Spleen (tissue), 11 donors: ENCODE measurements around the gene GPR141. TPM values are rescaled to one million over a fixed set of nuclear protein-coding genes. Genes with fewer than 3 reads are reported as not detected.
A peak's percentile ranks its signal among the peaks of the same experiment; 100 is the strongest.

Experiments used
- DNase-seq: peaks from one replicate; pipeline ENCODE4 v3.0.0-alpha.2; 2020
- H3K27ac ChIP-seq, 8 donors: fragments of 200-600 bp; sonication (generic) in 7 of 8; 1 replicate in 4 of 8; 2 replicates in 4 of 8; pipeline versions ENCODE4 v1.5.0 to v1.8.0; 2016 to 2021; ENCODE audit warnings: inconsistent platforms in 4 of 8, mild to moderate bottlenecking in 4 of 8, moderate library complexity in 1 of 8
- H3K27me3 ChIP-seq, 7 donors: fragments of 200-600 bp; sonication (generic) in 6 of 7; replicated peaks in 1 of 7; 1 replicate in 4 of 7; 2 replicates in 3 of 7; pipeline versions ENCODE4 v1.5.0 to v1.8.0; 2016 to 2021; ENCODE audit warnings: inconsistent platforms in 3 of 7, mild to moderate bottlenecking in 1 of 7
- H3K36me3 ChIP-seq, 6 donors: fragments of 200-600 bp; sonication (generic) in 5 of 6; 1 replicate in 4 of 6; 2 replicates in 2 of 6; pipeline versions ENCODE4 v1.5.0 to v1.8.0; 2016 to 2021; ENCODE audit warnings: inconsistent platforms in 2 of 6
- H3K4me1 ChIP-seq, 6 donors: fragments of 200-600 bp; sonication (generic) in 5 of 6; 1 replicate in 3 of 6; 2 replicates in 3 of 6; pipeline versions ENCODE4 v1.5.0 to v1.8.0; 2016 to 2021; ENCODE audit warnings: inconsistent platforms in 3 of 6
- H3K4me3 ChIP-seq, 8 donors: fragments of 200-600 bp; sonication (generic) in 7 of 8; 1 replicate in 4 of 8; 2 replicates in 4 of 8; pipeline versions ENCODE4 v1.5.0 to v1.8.0; 2016 to 2021; ENCODE audit warnings: inconsistent platforms in 4 of 8, mild to moderate bottlenecking in 4 of 8, moderate library complexity in 2 of 8
- H3K9me3 ChIP-seq, 8 donors: fragments of 200-600 bp; sonication (generic) in 7 of 8; 1 replicate in 4 of 8; 2 replicates in 4 of 8; pipeline versions ENCODE4 v1.5.0 to v1.8.0; 2016 to 2021; ENCODE audit warnings: inconsistent platforms in 4 of 8
- CTCF ChIP-seq, 11 experiments: fragments of 200-600 bp in 7 of 11; fragments of 450-650 bp in 4 of 11; sonication (generic) in 4 of 11; IDR thresholded peaks in 8 of 11; conservative IDR thresholded peaks in 3 of 11; 1 replicate in 7 of 11; 2 replicates in 4 of 11; pipeline versions ENCODE4 v1.4.0 to v1.8.0; 2016 to 2021; ENCODE audit warnings: antibody characterized with exemption in 11 of 11, inconsistent platforms in 4 of 11, mild to moderate bottlenecking in 1 of 11
- POLR2A ChIP-seq, 3 donors: fragments of 450-650 bp; IDR thresholded peaks; one replicate each; pipeline ENCODE4 v1.5.1; 2017; ENCODE audit warnings: antibody characterized with exemption in 3 of 3, mild to moderate bottlenecking in 1 of 3
- POLR2AphosphoS5 ChIP-seq, 3 donors: sonication (generic); formaldehyde crosslinking; IDR thresholded peaks; one replicate each; pipeline ENCODE4 v1.5.1; 2017; ENCODE audit warnings: antibody characterized with exemption in 3 of 3
- WGBS, 5 donors: extraction: QIAGEN DNeasy Blood & Tissue Kit in 3 of 5; methylation state at CpG; one replicate each; pipeline versions ENCODE4 v1.1.5 to v1.1.7; 2013 to 2018; 5-methylcytosine and 5-hydroxymethylcytosine counted together
- intact Hi-C: fragments of 100-400 bp; cut with DNase I; formaldehyde crosslinking; loops from one replicate; pipeline ENCODE4 v1.15.0; 2023; ENCODE audit warnings: low total_unique reads
- polyA plus RNA-seq, 3 donors: library from polyadenylated mRNA; stranded (reverse); fragments of 200-250 nt; gene quantifications; one replicate each; pipeline ENCODE4 v1.2.1, GENCODE V29; 2013
- total RNA-seq, 7 donors: library from RNA; depleted of rRNA in 3 of 7; stranded (reverse); fragments of >200 nt in 3 of 7; fragmentation: NEBNext Ultra II Directional in 4 of 7; extraction: Animal tissue kit (Norgen Biotek cat#: 25700) in 4 of 7; gene quantifications; one replicate each; pipeline versions ENCODE4 v1.1.0 to v1.2.1, GENCODE V29; 2016 to 2021
- donor health status: healthy with polysubstance abuse.
- donor health status: DM: no; HTN: no; CAD: no; lungs with moderate emphysema.
- donor health status: DM: no; HTN: no; CAD: no.
- donor health status: Bipolar disorder and iron deficiency.
- donor health status: healthy.
- donor health status: DM: no; HTN: no; CAD: no.
- donor health status: DM: yes; HTN: yes; CAD: no.

GPR141 gene
- total and polyA plus RNA-seq, 10 donors, result 0.20 to 37.4 (median 9.7) TPM

- no peak for DNase-seq
- Histone ChIP-seq H3K27me3 (no peaks in the 10 kb centered on the region), H3K9me3 (no peaks in the 10 kb centered on the region), H3K36me3 (peaks cover 0 to 7% (median 0%) of the 10 kb centered on the region in 6 donors), H3K4me1 (peaks cover 0 to 5% (median 0%) of the 10 kb centered on the region in 6 donors), H3K27ac (no peak overlapping the region), H3K4me3 (no peak overlapping the region)
- TF ChIP-seq CTCF (IDR thresholded peaks at IDR 0.05 in 8 of 11, conservative IDR thresholded peaks at IDR 0.05 in 3 of 11) (no peak), POLR2A (IDR thresholded peaks at IDR 0.05) (no peak), POLR2AphosphoS5 (IDR thresholded peaks at IDR 0.05) (no peak)
- 9 to 27% (median 16%) methylated on average over 2 of the region's 2 CpGs for WGBS, 5 donors
- intact Hi-C loops, result no loop called here
Observed at GRCh38 chr7:37741776-37742175, 58.2 kb downstream of the GPR141 start.

- no peak overlapping the region for H3K4me3 ChIP-seq
Observed at GRCh38 chr7:37751096-37751495, 67.5 kb downstream of the GPR141 start.

GRCh38 chr7:37753398-37754050, 70.0 kb downstream of the GPR141 start:
- H3K4me1 ChIP-seq, result peaks cover 0 to 9% (median 0%) of the 10 kb centered on the region in 6 donors
- no peak for DNase-seq
- H3K9me3 ChIP-seq, result no peaks in the 10 kb centered on the region
- H3K4me3 ChIP-seq, result no peak overlapping the region
- TF ChIP-seq POLR2A (IDR thresholded peaks at IDR 0.05), result no peak
- TF ChIP-seq POLR2AphosphoS5 (IDR thresholded peaks at IDR 0.05), result no peak
- TF ChIP-seq CTCF (IDR thresholded peaks at IDR 0.05 in 8 of 11, conservative IDR thresholded peaks at IDR 0.05 in 3 of 11), result no peak
- intact Hi-C loops, result no loop called here
- H3K27me3 ChIP-seq, result no peaks in the 10 kb centered on the region
- H3K36me3 ChIP-seq, result no peaks in the 10 kb centered on the region
- WGBS, 5 donors, result 49 to 92% (median 84%) methylated on average over 1 of the region's 1 CpG
- no peak overlapping the region for H3K27ac ChIP-seq

More at GRCh38 chr7:37751096-37751495, 67.5 kb downstream of the GPR141 start:
- Histone ChIP-seq H3K4me1 (no peaks in the 10 kb centered on the region), H3K27ac (no peak overlapping the region), H3K9me3 (no peaks in the 10 kb centered on the region), H3K27me3 (no peaks in the 10 kb centered on the region), H3K36me3 (no peaks in the 10 kb centered on the region)
- intact Hi-C loops, result no loop called here
- TF ChIP-seq CTCF (IDR thresholded peaks at IDR 0.05 in 8 of 11, conservative IDR thresholded peaks at IDR 0.05 in 3 of 11) (no peak), POLR2AphosphoS5 (IDR thresholded peaks at IDR 0.05) (no peak), POLR2A (IDR thresholded peaks at IDR 0.05) (no peak)
- 40 to 71% (median 52%) methylated on average over 1 of the region's 1 CpG for WGBS, 5 donors
- DNase-seq, result no peak

DNA sequence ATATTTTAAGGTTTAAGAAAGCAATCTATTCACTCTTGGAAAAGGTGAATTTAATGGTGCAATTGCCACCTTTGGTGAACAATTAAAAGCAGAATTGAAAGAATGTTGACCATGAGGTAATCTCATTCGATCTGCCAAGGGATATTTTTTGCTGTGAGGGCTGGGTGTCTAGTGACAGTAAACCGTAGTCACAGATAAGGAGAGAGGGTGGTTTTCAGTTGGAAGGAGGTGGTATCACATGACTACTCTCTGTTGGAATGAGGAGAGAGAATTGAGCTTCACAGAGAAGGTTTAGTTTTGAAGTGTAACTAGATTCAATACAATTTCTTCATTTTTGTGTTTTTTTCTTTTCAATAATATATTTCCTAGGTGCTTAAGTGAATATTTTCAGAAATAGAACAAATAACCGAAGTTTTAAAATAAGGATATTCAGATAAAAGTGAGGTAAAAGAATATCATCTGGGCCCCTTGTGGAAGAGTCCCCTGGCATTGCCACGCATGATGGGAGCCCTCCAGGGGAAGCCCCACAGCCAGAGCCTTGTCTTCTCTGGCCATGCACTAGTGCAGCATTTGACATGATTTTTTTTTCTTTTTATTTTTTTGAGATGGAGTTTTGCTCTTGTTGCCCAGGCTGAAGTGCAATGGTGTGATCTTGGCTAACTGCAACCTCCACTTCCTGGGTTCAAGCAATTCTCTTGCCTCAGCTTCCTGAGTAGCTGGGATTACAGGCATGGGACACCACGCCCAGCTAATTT, 73.4 kb downstream of the GPR141 start:
- intact Hi-C loops, result no loop called here
- H3K27ac ChIP-seq, result peak overlapping the region in 4 of 8 donors; percentile 23 to 69 (median 35)

More for the DNA sequence above, 73.4 kb downstream of the GPR141 start:
- TF ChIP-seq CTCF (IDR thresholded peaks at IDR 0.05 in 8 of 11, conservative IDR thresholded peaks at IDR 0.05 in 3 of 11), result no peak
- no peak for TF ChIP-seq POLR2AphosphoS5 (IDR thresholded peaks at IDR 0.05)
- TF ChIP-seq POLR2A (IDR thresholded peaks at IDR 0.05), result no peak
- 61 to 75% (median 70%) methylated on average over 5 of the region's 5 CpGs for WGBS, 5 donors
- Histone ChIP-seq H3K27me3 (no peaks in the 10 kb centered on the region), H3K4me1 (peaks cover 0 to 9% (median 0%) of the 10 kb centered on the region in 6 donors), H3K4me3 (no peak overlapping the region), H3K36me3 (no peaks in the 10 kb centered on the region), H3K9me3 (no peaks in the 10 kb centered on the region)
- no peak for DNase-seq
